ENCODE results near the gene PPIC.
"Not testable (repeated sequence)": the region's sequence is repeated elsewhere in the genome, so short reads cannot be mapped to it uniquely, and the experiment has no call there.

The PPIC gene

DNA sequence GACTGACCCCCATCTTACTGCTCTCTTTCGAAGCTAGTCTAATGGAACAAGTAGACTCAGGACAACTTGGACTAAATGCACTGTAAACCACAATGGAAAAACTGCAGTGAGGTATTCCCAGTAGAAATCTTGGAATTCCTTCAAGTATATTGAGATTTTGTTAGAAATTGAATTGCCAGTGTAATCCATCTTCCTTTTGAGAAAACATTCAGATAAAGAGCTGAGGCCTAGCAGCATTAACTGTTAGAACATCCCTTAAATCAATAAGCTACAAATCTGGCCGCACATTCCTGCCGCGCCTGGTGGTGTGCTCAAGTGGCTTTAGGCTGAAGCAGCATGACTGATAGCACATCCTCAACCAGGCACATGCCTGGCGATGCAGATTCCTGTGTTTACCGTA lies 29.3 kb downstream of the PPIC start:
- no peak for DNase-seq

DNA sequence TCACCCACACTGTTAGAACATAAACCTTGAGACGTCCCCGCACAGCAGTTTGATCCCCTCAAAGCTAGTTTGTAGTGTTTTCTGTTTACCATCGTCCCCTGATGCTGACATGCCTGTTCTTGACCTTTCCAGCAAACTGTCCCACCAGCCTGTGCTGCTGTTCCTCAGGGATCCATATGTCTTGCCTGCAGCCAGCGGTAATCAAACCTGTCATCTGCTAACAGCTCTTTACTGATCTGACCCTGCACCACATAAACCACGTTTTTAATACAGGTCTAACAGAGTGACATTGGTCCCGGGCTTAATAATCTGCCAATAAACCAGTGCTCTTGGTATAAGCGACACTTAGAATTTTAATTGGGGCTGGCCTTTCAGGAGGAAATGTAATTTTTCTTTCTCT lies 34.7 kb downstream of the PPIC start:
- DNase-seq = no peak

DNA sequence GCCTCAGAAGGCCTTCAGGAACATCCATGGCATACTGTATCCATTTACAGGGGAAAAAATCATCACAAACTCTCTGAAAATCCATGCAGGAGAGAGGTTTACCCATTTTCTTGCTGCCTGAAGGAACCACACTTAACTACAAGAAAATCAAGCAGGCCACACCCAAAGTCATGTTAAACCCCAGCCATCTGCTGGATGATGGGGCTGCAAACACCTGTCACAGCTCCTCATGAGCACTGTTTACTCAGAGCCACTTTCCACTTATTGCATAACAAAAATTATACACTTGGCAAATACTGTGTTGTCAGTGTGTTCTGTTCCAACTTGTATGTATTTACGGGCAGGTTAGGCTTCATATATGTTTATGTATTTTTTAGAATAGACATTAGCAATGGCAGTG lies 35.8 kb downstream of the PPIC start:
- DNase-seq = no peak

DNA sequence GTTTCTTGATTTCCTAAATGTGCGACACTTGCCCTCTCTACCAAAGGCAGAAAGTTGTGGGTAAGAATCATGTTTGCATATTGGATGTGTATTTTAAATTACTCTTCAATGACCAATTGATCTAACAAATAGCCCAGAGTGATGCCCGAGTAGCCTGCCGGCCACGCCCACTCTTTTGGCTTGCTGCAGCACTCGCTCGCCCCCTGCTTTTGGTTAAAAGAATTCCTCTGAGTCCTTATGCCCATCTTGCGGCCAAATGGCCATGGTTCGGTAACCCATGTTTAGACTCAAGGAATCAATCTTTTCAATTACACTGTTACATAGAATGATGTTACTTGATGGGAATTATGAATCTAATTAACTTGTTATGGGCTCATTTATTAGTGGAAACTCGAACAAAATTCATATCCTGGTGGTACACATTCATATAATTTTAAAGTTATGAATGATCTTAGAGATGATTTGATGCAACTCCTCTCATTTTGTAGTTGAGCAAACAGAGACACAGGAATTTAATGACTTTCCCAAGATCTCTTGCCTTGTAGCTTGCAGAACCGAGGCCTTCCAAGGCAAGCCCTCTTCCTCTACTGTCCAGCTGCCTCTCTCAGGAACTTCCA lies 36.5 kb downstream of the PPIC start:
- DNase-seq = no peak

DNA sequence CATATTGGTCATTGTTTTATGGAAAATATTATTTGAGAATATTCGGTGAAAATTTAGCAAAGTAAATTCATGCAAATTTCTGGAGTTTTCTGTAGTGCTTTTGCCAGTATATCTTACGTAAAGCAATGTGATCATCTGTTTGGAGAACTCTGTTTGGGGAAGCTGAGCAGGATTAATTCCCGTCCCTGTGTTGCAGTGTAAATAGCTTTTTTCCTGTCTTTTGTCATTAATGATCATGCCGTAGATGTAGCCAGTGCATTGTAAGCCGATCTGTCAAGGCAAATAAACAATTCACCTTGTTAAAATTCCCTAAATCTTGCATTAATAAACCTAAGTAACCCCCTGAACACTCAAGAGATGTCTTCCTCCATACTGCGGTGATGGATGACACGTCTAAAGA lies 39.2 kb downstream of the PPIC start:
- no peak for DNase-seq

DNA sequence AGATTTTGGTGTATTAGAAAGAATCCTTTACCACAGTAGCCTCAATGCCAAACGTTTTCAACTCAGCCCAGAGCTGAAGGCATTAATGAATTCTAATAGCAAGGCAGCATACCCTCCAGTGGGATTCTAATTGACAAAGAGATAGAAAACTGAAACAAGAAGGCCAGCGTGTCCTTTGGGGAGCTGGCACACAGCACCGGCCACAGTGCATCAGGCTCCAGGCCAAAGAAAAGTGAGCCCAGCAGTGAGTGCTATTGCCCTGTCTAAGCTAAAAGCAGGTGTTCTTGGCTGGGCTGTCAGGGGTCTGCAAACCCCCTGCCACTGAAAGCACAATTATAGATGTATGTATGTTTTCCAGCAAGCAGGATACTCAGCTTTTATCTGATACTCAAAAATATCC lies 40.4 kb downstream of the PPIC start:
- DNase-seq = no peak

DNA sequence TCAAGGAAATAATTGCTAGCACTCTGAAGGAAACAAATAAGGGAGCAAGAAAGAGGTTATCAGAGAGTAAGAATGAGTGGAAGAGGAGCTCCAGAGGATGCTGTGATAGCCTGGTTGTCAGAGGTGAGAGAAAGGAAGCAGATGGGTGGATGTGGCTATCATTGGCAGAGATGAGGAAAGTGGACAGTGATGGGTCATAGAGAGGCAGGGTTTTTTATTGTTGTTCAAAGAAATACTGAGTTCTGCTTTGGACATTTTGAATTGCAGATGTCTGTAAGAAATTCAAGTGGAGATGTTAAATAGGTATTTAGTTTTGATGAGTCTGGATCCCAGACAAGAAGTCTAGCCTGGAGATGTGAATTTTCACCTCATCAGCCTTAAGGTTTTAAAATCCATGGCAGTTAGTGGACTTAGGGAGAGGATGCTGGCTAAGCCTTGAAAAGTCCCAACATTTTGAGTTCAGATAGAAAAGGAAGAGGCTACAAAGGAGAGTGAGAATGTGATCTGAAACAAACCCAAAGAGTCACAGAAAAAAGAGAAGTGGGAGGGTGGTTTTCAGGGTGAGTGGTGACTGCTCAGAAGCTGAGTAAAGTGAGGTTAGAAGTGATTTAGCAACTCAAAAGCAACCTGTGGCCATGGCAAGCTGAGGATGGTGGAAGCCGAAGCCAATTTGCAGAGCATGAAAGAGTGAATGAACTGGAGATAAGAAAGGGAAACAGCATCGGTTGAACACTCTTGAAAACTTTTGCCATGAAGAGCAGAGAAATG lies 50.4 kb downstream of the PPIC start:
- no peak for DNase-seq

DNA sequence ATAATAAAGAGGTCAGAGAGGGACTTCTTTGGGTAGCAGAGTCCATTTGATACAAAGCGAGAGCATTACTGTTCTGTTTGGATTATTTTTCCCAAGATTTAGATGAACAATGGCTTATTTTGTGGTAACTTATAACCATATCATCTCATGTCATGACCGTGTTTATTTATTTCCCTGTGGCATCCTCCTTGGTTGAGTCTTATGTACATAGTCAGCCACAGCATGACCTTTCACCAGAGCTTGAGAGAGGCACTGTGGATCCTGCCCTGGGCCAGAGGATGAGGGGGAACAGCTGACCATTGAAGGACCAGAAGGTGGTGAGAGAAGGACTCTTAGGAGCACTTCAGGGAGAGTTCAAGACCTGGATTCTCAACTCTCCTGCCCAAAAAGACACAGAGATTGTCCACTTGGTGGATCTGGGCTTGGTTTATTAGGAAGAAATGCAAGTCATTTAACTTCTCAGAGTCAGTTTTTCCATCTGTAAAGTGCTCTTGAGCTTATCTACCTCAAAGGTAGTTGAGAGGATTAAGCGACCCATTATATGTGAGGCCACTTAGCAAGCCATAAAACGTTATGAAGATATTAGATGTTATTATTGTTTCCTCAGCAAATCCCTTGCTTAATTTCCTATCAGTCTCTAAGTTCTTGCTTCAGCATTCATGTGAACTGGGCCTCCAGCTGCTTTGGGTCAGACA lies 51.4 kb downstream of the PPIC start:
- no peak for DNase-seq

DNA sequence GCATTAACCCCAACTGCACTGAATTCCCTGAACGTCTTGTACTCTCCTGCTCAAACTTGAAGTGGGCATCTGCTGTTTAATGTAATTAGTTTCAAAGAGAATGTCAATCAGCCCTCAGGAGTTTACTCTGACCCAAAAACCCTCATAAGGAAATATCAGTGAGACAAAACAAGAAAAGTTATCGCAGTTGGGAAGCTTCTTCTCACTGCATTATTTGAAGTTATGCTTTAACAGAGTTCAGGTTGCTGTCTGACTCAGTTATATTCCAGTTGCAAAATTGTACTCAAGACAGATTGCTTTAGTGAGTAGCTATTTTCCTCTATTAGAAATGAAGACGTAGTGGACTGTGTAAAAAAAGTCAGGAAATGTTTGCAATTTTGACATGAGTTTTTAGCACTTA lies 52.1 kb downstream of the PPIC start:
- no peak for DNase-seq

DNA sequence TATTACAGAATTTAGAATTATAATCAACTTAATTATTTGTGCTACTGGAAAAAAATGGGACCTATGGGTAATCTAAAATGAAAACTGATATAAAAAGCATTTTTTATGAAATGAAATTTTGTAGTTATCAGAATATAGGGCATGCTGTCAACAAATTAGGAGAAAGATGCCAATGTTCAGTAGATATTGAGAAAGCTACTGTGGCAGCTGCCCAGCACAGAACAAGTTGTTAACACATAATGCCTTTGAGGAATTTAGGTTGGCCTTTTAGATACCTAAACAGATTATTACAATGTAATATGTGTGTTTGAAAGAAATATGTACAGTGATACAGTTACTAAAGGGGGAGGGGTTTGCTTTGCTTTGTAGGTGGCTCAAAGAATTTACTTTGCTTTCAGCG lies 54.1 kb downstream of the PPIC start:
- no peak for DNase-seq

DNA sequence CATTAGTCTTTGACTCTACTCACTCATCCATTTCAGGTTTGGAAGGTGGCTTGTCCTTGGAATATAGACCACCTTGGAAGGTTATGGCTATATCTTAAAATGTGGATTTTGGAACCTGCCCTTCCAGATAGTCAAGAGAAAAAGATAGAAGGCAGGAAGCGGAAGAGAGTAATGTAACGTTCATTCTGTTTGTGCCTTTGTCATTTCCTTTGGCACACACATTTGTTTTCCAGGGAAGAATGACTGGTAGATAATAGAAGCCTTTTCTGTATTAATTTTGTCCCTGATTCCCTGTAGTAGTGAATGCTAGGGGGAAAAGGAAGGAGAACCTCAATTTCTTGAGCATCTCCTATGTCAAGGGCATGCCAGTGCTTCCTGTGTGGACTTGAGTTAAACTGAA lies 54.7 kb downstream of the PPIC start:
- no peak for DNase-seq

DNA sequence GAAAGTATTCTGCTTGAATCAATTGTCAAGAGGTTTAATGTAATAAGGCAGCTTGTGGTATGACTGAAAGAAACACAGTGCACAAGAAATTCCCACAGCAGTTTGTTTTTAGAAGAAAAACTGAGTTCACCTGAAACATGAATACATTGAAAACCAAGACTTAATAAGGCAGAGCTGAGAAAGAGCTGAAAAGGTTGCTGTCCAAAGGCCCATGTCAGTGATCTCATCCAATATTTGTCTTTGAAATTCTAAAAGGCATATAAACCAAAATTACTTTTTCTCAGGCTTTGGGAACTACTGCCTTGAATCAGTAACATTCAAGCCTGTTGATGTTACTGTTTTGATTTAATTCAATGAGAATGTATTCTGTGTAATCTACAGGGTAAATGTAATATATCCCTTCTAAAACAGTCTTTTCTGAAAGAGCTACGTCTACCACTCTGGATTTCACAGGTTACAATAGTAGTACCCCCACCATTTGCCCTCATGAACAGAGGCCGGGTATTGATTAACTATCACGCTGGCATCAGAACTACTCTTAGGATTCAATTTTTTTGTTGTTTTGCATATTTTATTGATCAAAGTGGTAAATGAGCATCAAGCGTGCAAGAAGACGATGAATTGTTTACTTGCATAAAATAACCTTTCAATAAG lies 57.8 kb downstream of the PPIC start:
- DNase-seq = no peak

DNA sequence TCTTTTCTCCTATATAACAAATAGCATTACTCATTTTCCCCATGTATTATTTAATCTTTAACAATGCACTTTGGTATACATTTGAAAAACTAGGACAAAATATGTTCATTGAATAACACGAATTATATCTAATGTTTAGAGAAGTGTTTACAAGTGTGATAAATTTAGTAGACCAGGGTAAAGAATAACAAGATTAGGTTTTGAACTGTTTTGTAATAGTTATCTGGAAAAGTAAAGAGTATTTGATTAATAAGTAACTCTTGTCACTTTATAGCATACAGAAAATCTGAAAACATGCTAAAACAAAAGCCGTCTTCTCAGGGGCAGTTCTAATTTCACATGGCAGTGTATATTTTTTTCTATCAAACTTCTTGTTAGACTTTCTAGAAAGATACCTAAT lies 58.5 kb downstream of the PPIC start:
- DNase-seq = no peak

DNA sequence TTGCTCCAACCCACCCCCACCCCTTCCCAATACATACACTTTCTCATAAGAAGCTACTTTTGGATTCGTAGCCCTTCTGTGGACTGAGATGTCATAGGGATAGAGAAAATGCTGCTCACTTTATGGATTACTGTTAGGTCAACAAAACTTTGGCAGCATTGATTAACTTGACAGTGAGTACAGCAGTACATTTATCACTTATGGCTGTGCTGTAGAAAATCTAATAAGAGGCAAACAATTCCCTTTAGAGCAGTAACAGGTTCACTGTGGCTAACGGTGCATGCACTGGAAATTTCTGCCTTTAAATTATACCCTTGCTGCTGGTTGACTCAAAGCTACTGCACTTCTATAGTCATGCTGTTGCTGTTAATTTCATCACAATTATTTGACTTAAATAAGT lies 59.2 kb downstream of the PPIC start:
- DNase-seq = no peak

DNA sequence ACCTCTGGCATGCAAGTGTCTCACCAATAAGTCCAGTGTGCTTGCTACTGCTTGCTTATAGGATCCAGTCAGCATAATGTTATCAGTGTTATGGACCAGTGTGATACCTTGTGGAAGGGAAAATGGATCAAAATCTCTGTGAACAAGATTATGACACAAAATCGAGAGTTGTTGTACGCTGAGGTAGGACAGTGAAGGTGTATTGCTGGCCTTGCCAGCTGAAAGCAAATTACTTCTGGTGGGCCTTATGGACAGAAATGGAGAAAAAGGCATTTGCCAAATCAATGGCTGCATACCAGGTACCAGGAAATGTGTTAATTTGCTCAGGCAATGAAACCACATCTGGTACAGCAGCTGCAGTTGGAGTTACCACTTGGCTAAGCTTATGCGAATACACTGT lies 62.3 kb downstream of the PPIC start:
- DNase-seq = not testable (repeated sequence)

DNA sequence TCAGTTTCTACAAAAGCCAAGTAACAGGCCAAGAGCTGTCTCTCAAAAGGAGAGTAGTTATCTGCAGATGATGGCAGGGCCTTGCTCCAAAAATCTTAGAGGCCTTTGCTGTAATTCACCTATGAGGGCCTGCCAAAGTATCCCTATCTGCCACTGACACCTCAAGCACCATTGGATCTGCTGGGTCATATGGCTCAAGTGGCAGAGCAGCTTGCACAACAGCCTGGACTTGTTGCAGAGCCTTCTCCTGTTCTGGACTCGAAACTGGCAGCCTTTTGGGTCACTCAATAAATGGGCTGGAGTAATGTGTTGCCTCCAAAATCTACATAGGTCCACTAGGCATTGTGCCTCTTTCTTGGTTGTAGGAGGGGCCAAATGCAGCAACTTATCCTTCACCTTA lies 62.8 kb downstream of the PPIC start:
- not testable (repeated sequence) for DNase-seq

Measured in right forelimb (tissue), 1 donor.